HepG2 (cell line): ENCODE results near the gene CLCN2. TPM values are rescaled to one million over a fixed set of nuclear protein-coding genes. Genes with fewer than 3 reads are reported as not detected.

Experiments used
- RFXAP ChIP-seq: sonication (generic); formaldehyde crosslinking; IDR thresholded peaks from 2 replicates; pipeline ENCODE4 v1.4.0; 2020; ENCODE audit warnings: missing genetic modification reagents, borderline replicate concordance
- TEAD2 ChIP-seq: sonication (generic); formaldehyde crosslinking; IDR thresholded peaks from 2 replicates; pipeline ENCODE4 v1.9.0; 2021; ENCODE audit warnings: missing genetic modification reagents
- ZBTB7A ChIP-seq: sonication (generic); formaldehyde crosslinking; IDR thresholded peaks from 2 replicates; pipeline ENCODE4 v1.8.0; 2022; ENCODE audit warnings: mild to moderate bottlenecking, missing genetic modification reagents
- ZNF432 ChIP-seq: sonication (generic); formaldehyde crosslinking; IDR thresholded peaks from 2 replicates; pipeline ENCODE4 v1.5.0; 2020; ENCODE audit warnings: missing genetic modification reagents, mild to moderate bottlenecking, borderline replicate concordance
- ZNF614 ChIP-seq: IDR thresholded peaks from 2 replicates; pipeline ENCODE4 v1.6.1; 2018; ENCODE audit warnings: missing biosample characterization, missing genetic modification reagents, inconsistent platforms, borderline replicate concordance
- ZNF850 ChIP-seq: sonication (generic); formaldehyde crosslinking; conservative IDR thresholded peaks from 2 replicates; pipeline ENCODE4 v1.9.0; 2021; ENCODE audit warnings: mild to moderate bottlenecking, missing genetic modification reagents
- polyA plus RNA-seq, 8 experiments: library from polyadenylated mRNA; depleted of rRNA in 3 of 8; stranded (reverse) in 7 of 8; unstranded in 1 of 8; fragments of >200 nt; fragmentation: Illumina TruSeq in 4 of 8; extraction: Trizol in 4 of 8; gene quantifications; 2 replicates each; pipeline versions ENCODE4 v1.2.1 to v1.2.3, GENCODE V29; 2011 to 2016; ENCODE audit warnings: low read depth in 4 of 8, missing spikeins in 1 of 8, mixed read lengths in 1 of 8; ENCODE audit not compliant: insufficient read depth in 1 of 8
- total RNA-seq, 5 experiments: library from RNA; depleted of rRNA; stranded (reverse); fragments of >200 nt; fragmentation: Illumina TruSeq; extraction: Trizol; gene quantifications; 2 replicates each; pipeline ENCODE4 v1.2.3, GENCODE V29; 2016; ENCODE audit warnings: low read depth in 1 of 5
- TF ChIP-seq, protein P1 (sequence below): sonication (generic); formaldehyde crosslinking; IDR thresholded peaks from 2 replicates; pipeline ENCODE4 v1.8.1; 2022; ENCODE audit warnings: mild to moderate bottlenecking, missing genetic modification reagents
- TF ChIP-seq, protein P2 (sequence below): sonication (generic); formaldehyde crosslinking; conservative IDR thresholded peaks from 2 replicates; pipeline ENCODE4 v1.4.0; 2020; ENCODE audit warnings: missing genetic modification reagents
- TF ChIP-seq, protein P3 (sequence below), 2 experiments: sonication (generic) in 1 of 2; formaldehyde crosslinking in 1 of 2; IDR thresholded peaks; 2 replicates each; pipeline versions ENCODE4 v1.4.0 to v1.6.1; 2016 to 2020; ENCODE audit warnings: borderline replicate concordance in 1 of 2, low read depth in 1 of 2, mild to moderate bottlenecking in 1 of 2, missing genetic modification reagents in 1 of 2
- TF ChIP-seq, protein P4 (sequence below): sonication (generic); formaldehyde crosslinking; IDR thresholded peaks from 2 replicates; pipeline ENCODE4 v1.9.0; 2022; ENCODE audit warnings: low read depth, missing genetic modification reagents
- TF ChIP-seq, protein P5 (sequence below): sonication (generic); formaldehyde crosslinking; conservative IDR thresholded peaks from 2 replicates; pipeline ENCODE4 v1.8.0; 2022; ENCODE audit warnings: low read depth, missing genetic modification reagents
- TF ChIP-seq, protein P6 (sequence below): sonication (generic); formaldehyde crosslinking; IDR thresholded peaks from 2 replicates; pipeline ENCODE4 v1.4.0; 2020; ENCODE audit warnings: mild to moderate bottlenecking, missing genetic modification reagents

The CLCN2 gene
- total and polyA plus RNA-seq, 2 of the 13 experiments (the other 11 are each of a cell fraction or from before 2014, with no cell fraction given) = 11.4 to 13.5 TPM

DNA sequence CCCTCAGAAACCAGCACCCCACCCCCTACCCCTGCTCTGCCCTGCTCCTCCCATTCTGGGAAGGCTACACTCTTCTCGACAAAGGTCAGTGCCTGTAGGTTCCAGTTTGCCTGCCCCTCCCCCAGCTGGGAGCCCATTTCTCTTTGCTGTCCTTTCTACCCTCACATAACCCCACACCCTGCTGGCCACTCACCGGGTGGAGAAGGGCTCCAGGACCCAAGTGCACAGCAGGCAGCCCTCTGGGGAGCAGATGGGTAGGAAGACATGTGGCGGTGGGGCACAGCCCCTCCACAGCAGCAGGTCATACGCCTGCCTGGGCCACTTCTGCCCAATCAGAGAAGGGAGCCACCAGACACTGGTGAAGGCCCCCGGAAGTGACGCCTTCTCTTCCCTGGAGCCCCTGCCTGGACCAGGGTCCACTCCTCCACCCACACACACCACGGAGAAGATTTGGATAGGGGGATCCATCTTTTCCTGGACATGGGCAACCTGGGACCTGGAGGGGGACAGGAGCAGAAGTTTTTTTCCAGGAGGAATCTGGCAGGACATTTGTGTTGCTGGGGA, 16.6 kb upstream of the CLCN2 start, which contains the start of gene THPO (continued):
- TF ChIP-seq, protein P1, sequence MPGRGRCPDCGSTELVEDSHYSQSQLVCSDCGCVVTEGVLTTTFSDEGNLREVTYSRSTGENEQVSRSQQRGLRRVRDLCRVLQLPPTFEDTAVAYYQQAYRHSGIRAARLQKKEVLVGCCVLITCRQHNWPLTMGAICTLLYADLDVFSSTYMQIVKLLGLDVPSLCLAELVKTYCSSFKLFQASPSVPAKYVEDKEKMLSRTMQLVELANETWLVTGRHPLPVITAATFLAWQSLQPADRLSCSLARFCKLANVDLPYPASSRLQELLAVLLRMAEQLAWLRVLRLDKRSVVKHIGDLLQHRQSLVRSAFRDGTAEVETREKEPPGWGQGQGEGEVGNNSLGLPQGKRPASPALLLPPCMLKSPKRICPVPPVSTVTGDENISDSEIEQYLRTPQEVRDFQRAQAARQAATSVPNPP (CRISPR knock-in tag) = no peak
- TF ChIP-seq, protein P2, sequence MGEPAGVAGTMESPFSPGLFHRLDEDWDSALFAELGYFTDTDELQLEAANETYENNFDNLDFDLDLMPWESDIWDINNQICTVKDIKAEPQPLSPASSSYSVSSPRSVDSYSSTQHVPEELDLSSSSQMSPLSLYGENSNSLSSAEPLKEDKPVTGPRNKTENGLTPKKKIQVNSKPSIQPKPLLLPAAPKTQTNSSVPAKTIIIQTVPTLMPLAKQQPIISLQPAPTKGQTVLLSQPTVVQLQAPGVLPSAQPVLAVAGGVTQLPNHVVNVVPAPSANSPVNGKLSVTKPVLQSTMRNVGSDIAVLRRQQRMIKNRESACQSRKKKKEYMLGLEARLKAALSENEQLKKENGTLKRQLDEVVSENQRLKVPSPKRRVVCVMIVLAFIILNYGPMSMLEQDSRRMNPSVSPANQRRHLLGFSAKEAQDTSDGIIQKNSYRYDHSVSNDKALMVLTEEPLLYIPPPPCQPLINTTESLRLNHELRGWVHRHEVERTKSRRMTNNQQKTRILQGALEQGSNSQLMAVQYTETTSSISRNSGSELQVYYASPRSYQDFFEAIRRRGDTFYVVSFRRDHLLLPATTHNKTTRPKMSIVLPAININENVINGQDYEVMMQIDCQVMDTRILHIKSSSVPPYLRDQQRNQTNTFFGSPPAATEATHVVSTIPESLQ (CRISPR knock-in tag) = no peak
- TF ChIP-seq TEAD2 (CRISPR knock-in tag) (no peak), ZNF614 (CRISPR knock-in tag) (0 out of 2 replicates have a peak, but pooled peaks have one; percentile 42), ZBTB7A (CRISPR knock-in tag) (0 out of 2 replicates have a peak, but pooled peaks have one; percentile 71), RFXAP (CRISPR knock-in tag) (peak; percentile 76), ZNF850 (no peak), ZNF432 (CRISPR knock-in tag) (no peak)
- TF ChIP-seq, protein P3, sequence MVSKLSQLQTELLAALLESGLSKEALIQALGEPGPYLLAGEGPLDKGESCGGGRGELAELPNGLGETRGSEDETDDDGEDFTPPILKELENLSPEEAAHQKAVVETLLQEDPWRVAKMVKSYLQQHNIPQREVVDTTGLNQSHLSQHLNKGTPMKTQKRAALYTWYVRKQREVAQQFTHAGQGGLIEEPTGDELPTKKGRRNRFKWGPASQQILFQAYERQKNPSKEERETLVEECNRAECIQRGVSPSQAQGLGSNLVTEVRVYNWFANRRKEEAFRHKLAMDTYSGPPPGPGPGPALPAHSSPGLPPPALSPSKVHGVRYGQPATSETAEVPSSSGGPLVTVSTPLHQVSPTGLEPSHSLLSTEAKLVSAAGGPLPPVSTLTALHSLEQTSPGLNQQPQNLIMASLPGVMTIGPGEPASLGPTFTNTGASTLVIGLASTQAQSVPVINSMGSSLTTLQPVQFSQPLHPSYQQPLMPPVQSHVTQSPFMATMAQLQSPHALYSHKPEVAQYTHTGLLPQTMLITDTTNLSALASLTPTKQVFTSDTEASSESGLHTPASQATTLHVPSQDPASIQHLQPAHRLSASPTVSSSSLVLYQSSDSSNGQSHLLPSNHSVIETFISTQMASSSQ (IDR thresholded peaks at IDR 0.05; ENCODE audit: low read depth) = 0 out of 2 replicates have a peak, but pooled peaks have one; percentile 28
- TF ChIP-seq, protein P3 (CRISPR knock-in tag; IDR thresholded peaks at IDR 0.05; ENCODE audit: borderline replicate concordance) = no peak
- TF ChIP-seq, protein P4, sequence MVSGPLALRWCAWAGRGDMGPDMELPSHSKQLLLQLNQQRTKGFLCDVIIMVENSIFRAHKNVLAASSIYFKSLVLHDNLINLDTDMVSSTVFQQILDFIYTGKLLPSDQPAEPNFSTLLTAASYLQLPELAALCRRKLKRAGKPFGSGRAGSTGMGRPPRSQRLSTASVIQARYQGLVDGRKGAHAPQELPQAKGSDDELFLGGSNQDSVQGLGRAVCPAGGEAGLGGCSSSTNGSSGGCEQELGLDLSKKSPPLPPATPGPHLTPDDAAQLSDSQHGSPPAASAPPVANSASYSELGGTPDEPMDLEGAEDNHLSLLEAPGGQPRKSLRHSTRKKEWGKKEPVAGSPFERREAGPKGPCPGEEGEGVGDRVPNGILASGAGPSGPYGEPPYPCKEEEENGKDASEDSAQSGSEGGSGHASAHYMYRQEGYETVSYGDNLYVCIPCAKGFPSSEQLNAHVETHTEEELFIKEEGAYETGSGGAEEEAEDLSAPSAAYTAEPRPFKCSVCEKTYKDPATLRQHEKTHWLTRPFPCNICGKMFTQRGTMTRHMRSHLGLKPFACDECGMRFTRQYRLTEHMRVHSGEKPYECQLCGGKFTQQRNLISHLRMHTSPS (CRISPR knock-in tag) = no peak
- TF ChIP-seq, protein P5, sequence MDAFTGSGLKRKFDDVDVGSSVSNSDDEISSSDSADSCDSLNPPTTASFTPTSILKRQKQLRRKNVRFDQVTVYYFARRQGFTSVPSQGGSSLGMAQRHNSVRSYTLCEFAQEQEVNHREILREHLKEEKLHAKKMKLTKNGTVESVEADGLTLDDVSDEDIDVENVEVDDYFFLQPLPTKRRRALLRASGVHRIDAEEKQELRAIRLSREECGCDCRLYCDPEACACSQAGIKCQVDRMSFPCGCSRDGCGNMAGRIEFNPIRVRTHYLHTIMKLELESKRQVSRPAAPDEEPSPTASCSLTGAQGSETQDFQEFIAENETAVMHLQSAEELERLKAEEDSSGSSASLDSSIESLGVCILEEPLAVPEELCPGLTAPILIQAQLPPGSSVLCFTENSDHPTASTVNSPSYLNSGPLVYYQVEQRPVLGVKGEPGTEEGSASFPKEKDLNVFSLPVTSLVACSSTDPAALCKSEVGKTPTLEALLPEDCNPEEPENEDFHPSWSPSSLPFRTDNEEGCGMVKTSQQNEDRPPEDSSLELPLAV = no peak
- TF ChIP-seq, protein P6, sequence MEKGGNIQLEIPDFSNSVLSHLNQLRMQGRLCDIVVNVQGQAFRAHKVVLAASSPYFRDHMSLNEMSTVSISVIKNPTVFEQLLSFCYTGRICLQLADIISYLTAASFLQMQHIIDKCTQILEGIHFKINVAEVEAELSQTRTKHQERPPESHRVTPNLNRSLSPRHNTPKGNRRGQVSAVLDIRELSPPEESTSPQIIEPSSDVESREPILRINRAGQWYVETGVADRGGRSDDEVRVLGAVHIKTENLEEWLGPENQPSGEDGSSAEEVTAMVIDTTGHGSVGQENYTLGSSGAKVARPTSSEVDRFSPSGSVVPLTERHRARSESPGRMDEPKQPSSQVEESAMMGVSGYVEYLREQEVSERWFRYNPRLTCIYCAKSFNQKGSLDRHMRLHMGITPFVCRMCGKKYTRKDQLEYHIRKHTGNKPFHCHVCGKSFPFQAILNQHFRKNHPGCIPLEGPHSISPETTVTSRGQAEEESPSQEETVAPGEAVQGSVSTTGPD (CRISPR knock-in tag) = no peak
